Activated CD4-positive, alpha-beta T cell treated with anti-CD3 and anti-CD28 coated beads, Interleukin-2, amount 50 U/mL, for 1 hour (primary cell): ENCODE measurements around the gene MICU2.

Source experiments
- DNase-seq: peaks from one replicate; pipeline ENCODE4 v3.0.0-alpha.2; 2020

Gene MICU2

GRCh38 chr13:21603531-21604448 is at the start of gene MICU2:
TSS of gene MICU2 (minus strand) at chr13:21604170. CDS start at chr13:21604148, 22 bp downstream.
- peak; percentile 94 for DNase-seq

- DNase-seq: no peak
Observed at GRCh38 chr13:21641629-21642028, 37.7 kb upstream of the MICU2 start.

- DNase-seq: no peak
Observed at GRCh38 chr13:21639561-21639960, 35.6 kb upstream of the MICU2 start.

- peak; percentile 30 for DNase-seq
Observed at GRCh38 chr13:21638319-21639282, 34.6 kb upstream of the MICU2 start.

- DNase-seq: peak; percentile 23
Observed at GRCh38 chr13:21637296-21637695, 33.3 kb upstream of the MICU2 start.

GRCh38 chr13:21636656-21637055 is 32.7 kb upstream of the MICU2 start:
- DNase-seq: no peak

GRCh38 chr13:21632196-21632595 is 28.2 kb upstream of the MICU2 start:
- no peak for DNase-seq

- no peak for DNase-seq
Observed at GRCh38 chr13:21625366-21625765, 21.4 kb upstream of the MICU2 start.

- no peak for DNase-seq
Observed at GRCh38 chr13:21620861-21621260, 16.9 kb upstream of the MICU2 start.

- DNase-seq: no peak
Observed at GRCh38 chr13:21619633-21620220, 15.8 kb upstream of the MICU2 start.

GRCh38 chr13:21616880-21617279 is 12.9 kb upstream of the MICU2 start:
- no peak for DNase-seq

- no peak for DNase-seq
Observed at GRCh38 chr13:21616205-21616866, 12.4 kb upstream of the MICU2 start.

GRCh38 chr13:21615427-21615826 is 11.5 kb upstream of the MICU2 start:
- DNase-seq: no peak

- DNase-seq: no peak
Observed at GRCh38 chr13:21613791-21614190, 9.8 kb upstream of the MICU2 start.

- no peak for DNase-seq
Observed at GRCh38 chr13:21611385-21611784, 7.4 kb upstream of the MICU2 start.

- no peak for DNase-seq
Observed at GRCh38 chr13:21610687-21611086, 6.7 kb upstream of the MICU2 start.

GRCh38 chr13:21608961-21609360 is 5.0 kb upstream of the MICU2 start:
- DNase-seq: no peak

GRCh38 chr13:21606796-21607195 is 2.8 kb upstream of the MICU2 start:
- DNase-seq: no peak

GRCh38 chr13:21606251-21606650 is 2.3 kb upstream of the MICU2 start:
- DNase-seq: no peak

- DNase-seq: no peak
Observed at GRCh38 chr13:21596722-21597121, 7.2 kb downstream of the MICU2 start.

- DNase-seq: no peak
Observed at GRCh38 chr13:21595546-21595822, 8.5 kb downstream of the MICU2 start.

GRCh38 chr13:21594715-21595545 is 9.0 kb downstream of the MICU2 start:
- no peak for DNase-seq
